Erythroblast (primary cell): Measurements from ENCODE around the gene GUK1.

Source experiments
- GATA1 ChIP-seq: IDR thresholded peaks from 2 replicates; pipeline ENCODE4 v1.6.1; 2011; ENCODE audit warnings: low read depth, mild to moderate bottlenecking, control low read depth, low read length, moderate library complexity
- POLR2A ChIP-seq: IDR thresholded peaks from 2 replicates; pipeline ENCODE4 v1.6.1; 2011; ENCODE audit warnings: mild to moderate bottlenecking, low read length

- no peak for TF ChIP-seq POLR2A
- TF ChIP-seq GATA1, result no peak
These were observed 25.3 kb upstream of the GUK1 start for GRCh38 chr1:228114827-228115226.
